Measurements from ENCODE around the gene SYNPO2L.

DNA sequence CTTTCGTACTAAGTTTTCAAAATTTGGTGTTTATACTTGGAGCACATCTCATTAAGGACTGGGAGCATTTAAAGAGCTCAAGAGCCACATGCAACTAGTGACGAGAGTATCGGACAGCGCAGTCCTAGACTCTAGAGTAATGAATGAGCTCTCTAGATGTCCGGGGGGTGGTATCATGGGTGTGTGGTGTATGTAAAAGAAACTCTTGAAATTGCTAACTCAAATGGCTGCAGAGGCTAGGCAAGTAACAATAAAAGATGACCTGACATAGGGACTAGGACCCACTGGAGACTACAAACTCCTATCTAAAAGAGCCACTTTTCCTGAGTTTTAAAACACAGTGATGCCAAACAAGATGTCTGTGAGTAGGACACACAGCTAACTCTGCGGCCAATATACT is 28.5 kb downstream of the SYNPO2L start:
- TF ChIP-seq EZH2 (IDR thresholded peaks at IDR 0.05; ENCODE audit: insufficient read depth, poor library complexity, severe bottlenecking) = no peak
- TF ChIP-seq EZH2phosphoT487 (IDR thresholded peaks at IDR 0.05; ENCODE audit: insufficient read depth, low read depth) = no peak

All from GM23248 (cell line).